HL-60/S4 treated with retinoic acid at 250 ng/mL for 4 days and 3 days (cell line): ENCODE data around the gene TNFRSF13B.
"Not testable (repeated sequence)": the region's sequence is repeated elsewhere in the genome, so short reads cannot be mapped to it uniquely, and the experiment has no call there.

Source experiments
- in situ Hi-C: fragments of 300-500 bp; cut with MboI; formaldehyde crosslinking; loops from 2 replicates; pipeline ENCODE4 v1.7.0; 2022; ENCODE audit warnings: low sequenced_read_pairs

TNFRSF13B gene

GRCh38 chr17:16987066-16987829, 15.3 kb upstream of the TNFRSF13B start:
- in situ Hi-C loops, result no loop called here

DNA sequence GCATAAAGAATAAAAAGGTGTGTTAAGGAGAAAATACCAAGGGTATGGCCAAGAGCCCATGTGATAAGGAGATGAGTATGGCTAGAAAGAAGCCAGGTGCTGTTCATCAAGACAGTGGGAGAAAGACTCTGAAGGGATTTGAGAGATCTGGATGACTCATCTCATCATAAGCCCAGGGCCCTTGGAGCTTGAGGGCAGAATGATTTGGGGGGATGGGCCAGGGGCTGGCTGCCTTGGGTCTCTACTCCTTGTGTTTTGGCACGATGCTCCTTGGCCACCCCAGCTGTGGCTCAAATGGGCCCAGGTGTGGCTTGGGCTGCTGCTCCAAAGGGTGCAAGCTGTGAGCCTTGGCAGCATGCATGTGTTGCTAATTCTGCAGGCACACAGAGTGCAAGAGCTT, 14.5 kb upstream of the TNFRSF13B start:
- in situ Hi-C loops, result no loop called here

DNA sequence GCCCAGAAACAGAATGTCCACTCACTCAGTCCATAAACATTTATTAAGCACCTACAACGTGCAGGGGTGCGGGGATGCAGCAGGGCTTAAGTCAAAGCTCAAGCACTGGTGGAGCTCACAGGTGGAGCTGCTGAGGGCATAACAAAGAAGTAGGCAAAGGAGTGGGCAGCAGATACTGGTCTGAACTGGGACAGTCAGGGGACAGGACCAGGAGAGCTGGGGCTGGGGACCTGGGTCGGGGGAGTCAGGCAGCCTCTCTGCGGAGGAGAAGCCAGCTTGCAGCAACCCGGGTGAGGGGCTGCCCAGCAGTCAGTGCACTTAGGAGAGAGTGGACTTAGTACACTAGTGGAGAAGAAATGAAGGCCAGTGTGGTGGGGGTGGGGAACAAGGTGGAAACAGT, 10.0 kb upstream of the TNFRSF13B start:
- in situ Hi-C loops, result no loop called here

GRCh38 chr17:16980813-16981731, 9.2 kb upstream of the TNFRSF13B start:
- in situ Hi-C loops, result no loop called here

- in situ Hi-C loops, result no loop called here
These were observed 8.1 kb upstream of the TNFRSF13B start for GRCh38 chr17:16980061-16980460.

- in situ Hi-C loops, result not testable (repeated sequence)
These were observed 7.4 kb upstream of the TNFRSF13B start for GRCh38 chr17:16979237-16979823.

- in situ Hi-C loops, result no loop called here
These were observed 6.0 kb upstream of the TNFRSF13B start for GRCh38 chr17:16977932-16978331.

GRCh38 chr17:16976725-16977550, 5.0 kb upstream of the TNFRSF13B start:
- in situ Hi-C loops, result no loop called here

GRCh38 chr17:16975744-16976625, 4.1 kb upstream of the TNFRSF13B start:
- in situ Hi-C loops, result no loop called here

GRCh38 chr17:16975277-16975651, 3.3 kb upstream of the TNFRSF13B start:
- in situ Hi-C loops, result no loop called here

DNA sequence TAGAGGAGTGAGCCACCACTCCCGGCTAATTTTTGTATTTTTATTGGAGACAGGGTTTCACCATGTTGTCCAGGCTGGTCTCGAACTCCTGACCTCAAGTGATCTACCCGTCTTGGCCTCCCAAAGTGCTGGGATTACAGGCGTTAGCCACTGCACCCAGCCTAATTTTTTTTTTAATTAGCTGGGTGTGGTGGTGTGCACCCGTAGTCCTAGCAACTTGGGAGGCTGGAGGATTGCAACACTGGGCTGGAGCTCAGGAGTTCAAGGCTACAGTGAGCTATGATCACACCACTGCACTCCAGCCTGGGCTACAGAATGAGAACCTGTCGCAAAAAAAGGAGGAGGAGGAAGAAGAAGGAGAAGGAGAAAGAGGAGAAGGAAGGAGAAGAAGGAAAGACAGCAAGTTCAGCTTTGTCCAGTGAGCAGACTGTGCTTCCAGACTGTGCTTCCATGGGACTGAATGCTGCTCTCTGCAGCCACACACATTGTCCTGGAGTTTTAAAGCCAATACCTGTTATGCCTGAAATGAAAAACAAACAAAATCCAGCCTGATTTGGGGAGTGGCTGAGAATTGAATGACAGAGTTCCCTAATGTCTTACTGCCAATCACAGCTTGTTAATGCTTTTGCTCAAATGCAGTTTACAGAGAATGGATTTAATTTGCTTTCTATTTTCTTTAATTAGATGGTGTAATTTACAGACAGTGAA, 2.8 kb upstream of the TNFRSF13B start:
- in situ Hi-C loops, result no loop called here

DNA sequence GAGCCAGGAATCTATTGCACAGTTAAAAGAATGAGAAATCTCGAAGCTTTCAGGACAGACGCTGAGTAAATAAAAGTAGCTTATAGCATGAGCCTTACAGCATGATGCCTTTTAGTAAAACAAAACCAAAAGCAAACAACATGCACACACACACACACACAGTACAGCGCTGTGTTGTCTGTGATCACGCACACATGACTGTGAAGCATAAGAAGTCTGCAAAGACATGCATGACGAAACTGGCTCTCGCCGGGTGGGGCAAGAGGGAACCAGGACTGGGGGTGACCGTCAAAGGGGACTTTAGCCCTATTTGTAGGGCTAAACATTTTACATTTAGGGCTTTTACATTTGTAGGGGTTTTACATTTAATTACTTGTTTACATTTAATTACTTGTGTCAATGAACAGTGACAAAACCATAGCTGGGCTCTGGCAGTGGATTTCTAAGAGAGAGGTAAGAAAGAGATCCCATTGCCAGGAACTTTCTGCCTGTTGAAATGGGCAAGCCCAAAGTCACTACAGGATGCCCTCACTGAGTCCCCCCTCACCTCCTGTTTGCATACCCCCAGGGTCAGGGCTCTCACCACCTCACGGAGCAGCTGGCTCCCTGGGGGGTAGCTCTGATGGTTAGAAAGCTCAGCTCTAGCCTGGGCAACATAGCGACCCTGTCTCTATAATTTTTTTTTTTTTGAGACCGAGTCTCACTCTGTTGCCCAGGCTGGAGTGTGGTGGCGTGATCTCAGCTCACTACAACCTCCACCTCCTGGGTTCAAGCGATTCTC, 2.0 kb upstream of the TNFRSF13B start:
- in situ Hi-C loops, result no loop called here

DNA sequence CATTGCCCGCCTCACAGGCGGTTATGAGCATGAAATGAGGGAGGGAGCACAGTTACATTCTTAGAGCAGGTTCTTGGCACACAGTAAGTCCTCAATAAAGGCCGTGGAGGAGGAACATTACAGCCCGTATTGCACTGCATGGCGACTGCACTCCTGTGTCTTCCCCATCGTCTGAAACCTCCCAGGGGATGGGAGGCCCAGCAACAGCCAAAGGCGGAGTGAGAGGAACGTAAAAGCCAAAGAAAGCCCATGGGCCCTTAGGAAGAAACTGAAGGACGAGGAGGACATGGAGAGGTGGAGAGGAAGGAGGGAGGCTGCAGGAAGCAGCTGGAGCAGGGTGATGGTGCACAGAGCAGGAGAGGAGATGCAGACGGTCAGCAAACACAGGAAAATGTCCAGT, 1.1 kb upstream of the TNFRSF13B start:
- in situ Hi-C loops, result not testable (repeated sequence)

- in situ Hi-C loops, result no loop called here
These were observed 428 bp upstream of the TNFRSF13B start for GRCh38 chr17:16972346-16972745.

- in situ Hi-C loops, result no loop called here
These were observed 1.7 kb downstream of the TNFRSF13B start for GRCh38 chr17:16969931-16970906.

DNA sequence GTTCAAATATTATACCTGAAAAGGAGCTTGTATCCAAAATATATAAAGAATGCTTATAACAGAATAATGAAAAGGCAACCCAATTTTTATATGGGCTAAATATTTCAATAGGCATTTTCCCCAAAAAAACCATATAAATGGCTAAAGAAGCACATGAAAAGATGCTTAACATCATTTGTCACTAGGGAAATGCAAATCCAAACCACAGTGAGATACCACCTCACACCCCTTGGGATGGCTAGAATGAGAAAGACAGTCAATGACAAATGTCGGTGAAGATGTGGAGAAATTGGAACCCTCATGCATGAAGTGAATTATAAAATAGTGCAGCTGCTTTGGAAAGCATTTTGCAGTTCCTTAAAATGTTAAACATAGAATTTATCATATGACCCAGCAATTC, 3.1 kb downstream of the TNFRSF13B start:
- in situ Hi-C loops, result no loop called here

GRCh38 chr17:16962804-16963203, 9.1 kb downstream of the TNFRSF13B start:
- in situ Hi-C loops, result no loop called here
